Progenitor cell of endocrine pancreas (in vitro differentiated cells): ENCODE data around the gene PPCDC. TPM values are rescaled to one million over a fixed set of nuclear protein-coding genes. Genes with fewer than 3 reads are reported as not detected.

ENCODE experiments used
- DNase-seq: peaks from one replicate; pipeline ENCODE4 v3.0.0; 2021; ENCODE audit warnings: low spot score; ENCODE audit not compliant: unreplicated experiment
- H3K27ac Mint-ChIP-seq: 2 replicates; pipeline ENCODE4 v1.8.0; 2021; ENCODE audit warnings: mild to moderate bottlenecking, moderate library complexity, mixed read lengths
- H3K27me3 Mint-ChIP-seq: 2 replicates; pipeline ENCODE4 v1.8.0; 2021; ENCODE audit warnings: mixed read lengths
- H3K36me3 Mint-ChIP-seq: 2 replicates; pipeline ENCODE4 v1.8.0; 2022; ENCODE audit warnings: mixed read lengths; ENCODE audit not compliant: insufficient read depth
- H3K4me1 Mint-ChIP-seq: 2 replicates; pipeline ENCODE4 v1.8.0; 2021; ENCODE audit warnings: low read depth, mixed read lengths
- H3K4me3 Mint-ChIP-seq: 2 replicates; pipeline ENCODE4 v1.8.0; 2021; ENCODE audit warnings: low read depth, mild to moderate bottlenecking, moderate library complexity, mixed read lengths
- H3K9me3 Mint-ChIP-seq: 2 replicates; pipeline ENCODE4 v1.8.0; 2021; ENCODE audit warnings: low read depth, mixed read lengths
- CTCF ChIP-seq: fragments of 200-600 bp; sonication (generic); IDR thresholded peaks from one replicate; pipeline ENCODE4 v1.5.0; 2021; ENCODE audit warnings: antibody characterized with exemption, mild to moderate bottlenecking; ENCODE audit not compliant: unreplicated experiment
- total RNA-seq: library from RNA; stranded (reverse); gene quantifications from 2 replicates; pipeline ENCODE4 v1.2.1, GENCODE V29; 2021

PPCDC gene
- total RNA-seq, 1 donor from 2014 or later, result 18.0 TPM

GRCh38 chr15:74994236-74994635, 29.2 kb upstream of the PPCDC start:
- H3K9me3 Mint-ChIP-seq, result no peaks in the 10 kb centered on the region
- H3K4me3 Mint-ChIP-seq, result no peak overlapping the region
- H3K36me3 Mint-ChIP-seq, result peaks cover 7% of the 10 kb centered on the region
- H3K4me1 Mint-ChIP-seq, result peaks cover 8% of the 10 kb centered on the region
- peaks cover 22% of the 10 kb centered on the region for H3K27me3 Mint-ChIP-seq
- DNase-seq, result no peak
- no peak overlapping the region for H3K27ac Mint-ChIP-seq
- TF ChIP-seq CTCF, result no peak

GRCh38 chr15:74994685-74995084, 28.7 kb upstream of the PPCDC start:
- Mint-ChIP-seq H3K4me3 (peak overlapping the region; percentile 64), H3K36me3 (peaks cover 7% of the 10 kb centered on the region), H3K27me3 (peaks cover 17% of the 10 kb centered on the region), H3K27ac (peak overlapping the region; percentile 90), H3K9me3 (no peaks in the 10 kb centered on the region), H3K4me1 (peaks cover 8% of the 10 kb centered on the region)
- no peak for DNase-seq
- no peak for TF ChIP-seq CTCF

GRCh38 chr15:74995182-74995778, 28.1 kb upstream of the PPCDC start, which contains the start of gene SCAMP5:
Gene SCAMP5 (plus strand): TSS chr15:74995563. CDS start chr15:75011840, 16,277 bp downstream.
- peaks cover 15% of the 10 kb centered on the region for H3K27me3 Mint-ChIP-seq
- peak within 1 kb of the TSS; percentile 90 for H3K27ac Mint-ChIP-seq
- DNase-seq, result peak; percentile 97
- peak within 1 kb of the TSS; percentile 81 for H3K4me3 Mint-ChIP-seq
- TF ChIP-seq CTCF, result no peak
- H3K9me3 Mint-ChIP-seq, result no peaks in the 10 kb centered on the region
- peaks cover 7% of the 10 kb centered on the region for H3K36me3 Mint-ChIP-seq
- peaks cover 9% of the 10 kb centered on the region for H3K4me1 Mint-ChIP-seq

- Mint-ChIP-seq H3K36me3 (peaks cover 7% of the 10 kb centered on the region), H3K27me3 (peaks cover 7% of the 10 kb centered on the region), H3K9me3 (no peaks in the 10 kb centered on the region), H3K27ac (peak overlapping the region; percentile 76), H3K4me3 (peak overlapping the region; percentile 81), H3K4me1 (peaks cover 9% of the 10 kb centered on the region)
- peak; percentile 40 for DNase-seq
- peak; percentile 16 for TF ChIP-seq CTCF
Measured at GRCh38 chr15:74995779-74996765, 27.3 kb upstream of the PPCDC start.

GRCh38 chr15:74997141-74997540, 26.2 kb upstream of the PPCDC start:
- H3K4me1 Mint-ChIP-seq, result peaks cover 9% of the 10 kb centered on the region
- peak overlapping the region; percentile 4 for H3K4me3 Mint-ChIP-seq
- H3K9me3 Mint-ChIP-seq, result no peaks in the 10 kb centered on the region
- peaks cover 2% of the 10 kb centered on the region for H3K27me3 Mint-ChIP-seq
- peaks cover 8% of the 10 kb centered on the region for H3K36me3 Mint-ChIP-seq
- DNase-seq, result no peak
- no peak overlapping the region for H3K27ac Mint-ChIP-seq
- TF ChIP-seq CTCF, result no peak
